HepG2 (cell line): Measurements from ENCODE around the gene EIF4G1. TPM values are rescaled to one million over a fixed set of nuclear protein-coding genes. Genes with fewer than 3 reads are reported as not detected.

Experiments used
- ATAC-seq: fragments of 200-7000 bp; cut with Tn5 transposase; 3 replicates; pipeline ENCODE4 v1.9.1; 2020; ENCODE audit warnings: mild to moderate bottlenecking, moderate library complexity
- BruUV-seq: library from RNA; stranded (reverse); fragments of 400-500 nt; replicated peaks from 2 replicates; lab custom pipeline; 2021; lab: Mats Ljungman, UMichigan
- CTCF ChIA-PET: fragments of 300-600 bp; formaldehyde crosslinking; extraction: SDS; loops from one replicate; lab custom pipeline; 2021; ENCODE audit warnings: low total read pairs, inconsistent platforms, low intra/inter-chr PET ratio; lab: Yijun Ruan, JAX
- POLR2A ChIA-PET: fragments of 350-600 bp; sonication (Branson Sonifier 250); formaldehyde crosslinking; loops from one replicate; lab custom pipeline; 2020; ENCODE audit warnings: antibody characterized with exemption, inconsistent platforms; lab: Yijun Ruan, JAX
- DNase-seq: peaks from one replicate; pipeline ENCODE4 v3.0.0-alpha.2; 2015; ENCODE audit warnings: low spot score
- FAIRE-seq: peaks from 3 replicates; lab custom pipeline; 2011; peaks lifted over from hg19 to GRCh38; lab: Jason Lieb, UNC
- H2AFZ ChIP-seq: one replicate; pipeline ENCODE4 v1.6.1; 2011; ENCODE audit warnings: low read length, inconsistent platforms
- H3K27ac ChIP-seq: fragments of 300-600 bp; 3 replicates; pipeline ENCODE4 v1.8.0; 2011; ENCODE audit warnings: mixed run types, mild to moderate bottlenecking, mixed read lengths, low read length, inconsistent platforms; ENCODE audit not compliant: insufficient read depth; ENCODE audit errors: extremely low read length
- H3K27me3 ChIP-seq, 2 experiments: fragments of 200-600 bp in 1 of 2; 2 replicates in 1 of 2; 3 replicates in 1 of 2; pipeline versions ENCODE4 v1.6.0 to v1.8.0; 2011; ENCODE audit warnings: low read length in 2 of 2, mild to moderate bottlenecking in 2 of 2, moderate library complexity in 2 of 2, inconsistent platforms in 1 of 2; ENCODE audit not compliant: insufficient read depth in 2 of 2, control insufficient read depth in 1 of 2
- H3K36me3 ChIP-seq, 2 experiments: fragments of 200-600 bp in 1 of 2; replicated peaks in 1 of 2; 2 replicates in 1 of 2; 3 replicates in 1 of 2; pipeline versions ENCODE4 v1.5.1 to v1.8.0; 2011; ENCODE audit warnings: low read length in 2 of 2, inconsistent platforms in 1 of 2; ENCODE audit not compliant: insufficient read depth in 2 of 2, control insufficient read depth in 1 of 2
- H3K4me1 ChIP-seq: 2 replicates; pipeline ENCODE4 v1.5.1; 2012; ENCODE audit warnings: low read length, inconsistent platforms; ENCODE audit not compliant: insufficient read depth
- H3K4me2 ChIP-seq: 2 replicates; pipeline ENCODE4 v1.6.0; 2011; ENCODE audit warnings: low read depth, low read length, inconsistent platforms
- H3K4me3 ChIP-seq, 3 experiments: fragments of 200-600 bp in 1 of 3; sonication (generic), shearing (Covaris generic) in 1 of 3; replicated peaks in 1 of 3; 2 replicates each; pipeline ENCODE4 v1.5.1; 2011 to 2016; ENCODE audit warnings: low read length in 3 of 3, inconsistent platforms in 2 of 3, low read depth in 2 of 3, mild to moderate bottlenecking in 2 of 3, control low read depth in 1 of 3, mixed read lengths in 1 of 3; ENCODE audit not compliant: insufficient read depth in 1 of 3
- H3K79me2 ChIP-seq: one replicate; pipeline ENCODE4 v1.6.1; 2011; ENCODE audit warnings: low read length, inconsistent platforms; ENCODE audit not compliant: insufficient read depth
- H3K9ac ChIP-seq: 2 replicates; pipeline ENCODE4 v1.6.0; 2011; ENCODE audit warnings: mild to moderate bottlenecking, low read depth, low read length, inconsistent platforms; ENCODE audit not compliant: insufficient read depth
- H3K9me3 ChIP-seq: 2 replicates; pipeline ENCODE4 v1.5.1; 2012; ENCODE audit warnings: mild to moderate bottlenecking, low read length
- H4K20me1 ChIP-seq: 2 replicates; pipeline ENCODE4 v1.6.0; 2011; ENCODE audit warnings: inconsistent platforms, mild to moderate bottlenecking, low read length, moderate library complexity; ENCODE audit not compliant: insufficient read depth
- AGO2 ChIP-seq: fragments of 200-400 bp; formaldehyde crosslinking; optimal IDR thresholded peaks from 2 replicates; pipeline ENCODE3; 2017; ENCODE audit warnings: mild to moderate bottlenecking, low read depth, low read length, moderate library complexity
- GLMP ChIP-seq: sonication (generic); formaldehyde crosslinking; IDR thresholded peaks from 2 replicates; pipeline ENCODE4 v1.9.0; 2021; ENCODE audit warnings: missing genetic modification reagents, mild to moderate bottlenecking, borderline replicate concordance
- MBD4 ChIP-seq: IDR thresholded peaks from 2 replicates; pipeline ENCODE4 v1.6.1; 2012; ENCODE audit warnings: low read length, inconsistent platforms, borderline replicate concordance
- RBFOX2 ChIP-seq: fragments of 200-400 bp; formaldehyde crosslinking; IDR thresholded peaks from 2 replicates; pipeline ENCODE4 v1.6.1; 2017; ENCODE audit warnings: low read depth, mild to moderate bottlenecking, low read length
- SRSF1 ChIP-seq: fragments of 200-400 bp; formaldehyde crosslinking; optimal IDR thresholded peaks from 2 replicates; pipeline ENCODE3; 2017; ENCODE audit warnings: mild to moderate bottlenecking, low read depth, low read length, moderate library complexity
- ZC3H4 ChIP-seq: sonication (generic); formaldehyde crosslinking; IDR thresholded peaks from 2 replicates; pipeline ENCODE4 v1.4.0; 2020; ENCODE audit warnings: missing genetic modification reagents, borderline replicate concordance
- ZNF280B ChIP-seq: sonication (generic); formaldehyde crosslinking; IDR thresholded peaks from 2 replicates; pipeline ENCODE4 v1.5.0; 2020; ENCODE audit warnings: missing genetic modification reagents, mild to moderate bottlenecking, borderline replicate concordance
- ZNF513 ChIP-seq: sonication (generic); formaldehyde crosslinking; conservative IDR thresholded peaks from 2 replicates; pipeline ENCODE4 v1.5.0; 2020; ENCODE audit warnings: missing genetic modification reagents
- ZNF614 ChIP-seq: IDR thresholded peaks from 2 replicates; pipeline ENCODE4 v1.6.1; 2018; ENCODE audit warnings: missing biosample characterization, missing genetic modification reagents, inconsistent platforms, borderline replicate concordance
- ZNF616 ChIP-seq: sonication (generic); formaldehyde crosslinking; IDR thresholded peaks from 2 replicates; pipeline ENCODE4 v1.5.0; 2020; ENCODE audit warnings: low read depth, mild to moderate bottlenecking, missing genetic modification reagents
- WGBS: methylation state at CpG from one replicate; pipeline ENCODE4 v1.1.6; 2017; ENCODE audit warnings: low lambda C conversion rate; 5-methylcytosine and 5-hydroxymethylcytosine counted together
- in situ Hi-C: cut with HindIII; loops from 2 replicates; pipeline ENCODE4 v1.10.0; 2017; ENCODE audit warnings: low pct_unique_long_range_greater_than_20kb; ENCODE audit not compliant: extremely low pct_ligation_motif_present
- intact Hi-C: fragments of 100-400 bp; cut with micrococcal nuclease; formaldehyde crosslinking; loops from one replicate; pipeline ENCODE4 v1.10.0; 2022; ENCODE audit not compliant: unreplicated experiment
- polyA plus RNA-seq, 8 experiments: library from polyadenylated mRNA; depleted of rRNA in 3 of 8; stranded (reverse) in 7 of 8; unstranded in 1 of 8; fragments of >200 nt; fragmentation: Illumina TruSeq in 4 of 8; extraction: Trizol in 4 of 8; gene quantifications; 2 replicates each; pipeline versions ENCODE4 v1.2.1 to v1.2.3, GENCODE V29; 2011 to 2016; ENCODE audit warnings: low read depth in 4 of 8, missing spikeins in 1 of 8, mixed read lengths in 1 of 8; ENCODE audit not compliant: insufficient read depth in 1 of 8
- total RNA-seq, 5 experiments: library from RNA; depleted of rRNA; stranded (reverse); fragments of >200 nt; fragmentation: Illumina TruSeq; extraction: Trizol; gene quantifications; 2 replicates each; pipeline ENCODE4 v1.2.3, GENCODE V29; 2016; ENCODE audit warnings: low read depth in 1 of 5
- TF ChIP-seq, protein P1 (sequence below): sonication (generic); formaldehyde crosslinking; IDR thresholded peaks from 2 replicates; pipeline ENCODE4 v1.4.0; 2020; ENCODE audit warnings: missing genetic modification reagents
- TF ChIP-seq, protein P2 (sequence below): sonication (generic); formaldehyde crosslinking; IDR thresholded peaks from 2 replicates; pipeline ENCODE4 v1.5.0; 2020; ENCODE audit warnings: mild to moderate bottlenecking, missing genetic modification reagents, borderline replicate concordance

EIF4G1 gene
- total and polyA plus RNA-seq, 2 of the 13 experiments (the other 11 are each of a cell fraction or from before 2014, with no cell fraction given), result 208 to 213 TPM

DNA sequence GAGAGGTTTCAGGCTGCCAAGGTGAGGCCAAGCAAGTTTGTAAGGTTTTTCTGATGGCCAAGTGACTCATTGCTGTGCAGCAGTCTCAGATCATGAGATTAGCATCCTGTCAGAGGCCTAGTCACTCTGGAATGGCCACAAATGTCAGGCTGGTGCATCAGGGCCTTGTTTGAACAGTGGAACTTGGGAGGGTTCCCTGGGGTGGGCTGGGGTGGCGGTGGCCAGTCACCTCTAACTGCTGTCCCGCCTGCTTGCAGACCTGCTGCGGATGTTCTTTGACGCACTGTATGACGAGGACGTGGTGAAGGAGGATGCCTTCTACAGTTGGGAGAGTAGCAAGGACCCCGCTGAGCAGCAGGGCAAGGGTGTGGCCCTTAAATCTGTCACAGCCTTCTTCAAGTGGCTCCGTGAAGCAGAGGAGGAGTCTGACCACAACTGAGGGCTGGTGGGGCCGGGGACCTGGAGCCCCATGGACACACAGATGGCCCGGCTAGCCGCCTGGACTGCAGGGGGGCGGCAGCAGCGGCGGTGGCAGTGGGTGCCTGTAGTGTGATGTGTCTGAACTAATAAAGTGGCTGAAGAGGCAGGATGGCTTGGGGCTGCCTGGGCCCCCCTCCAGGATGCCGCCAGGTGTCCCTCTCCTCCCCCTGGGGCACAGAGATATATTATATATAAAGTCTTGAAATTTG lies 20.2 kb downstream of the EIF4G1 start:
- H3K4me2 ChIP-seq, result no peak overlapping the region
- peaks cover 18% of the 10 kb centered on the region for H3K4me1 ChIP-seq
- no peak overlapping the region for H3K4me3 ChIP-seq
- POLR2A ChIA-PET, result interaction anchor here (1.0 to 1.4 kb wide), 2 partner anchors 11 to 16 kb away, joined by 3 to 5 read pairs; no protein-coding TSS in a partner anchor
- no peak for FAIRE-seq
- H2AFZ ChIP-seq, result no peak overlapping the region
- ATAC-seq, result no peak; the same call in 2 of the 3 replicates
- no peak overlapping the region for H3K27ac ChIP-seq
- peaks cover 16% of the 10 kb centered on the region for H3K79me2 ChIP-seq
- WGBS, result 96% methylated on average over 11 of the region's 15 CpGs
- DNase-seq, result no peak
- no peaks in the 10 kb centered on the region; a peak in 1 of 5 replicates for H3K27me3 ChIP-seq
- H3K9me3 ChIP-seq, result no peaks in the 10 kb centered on the region
- CTCF ChIA-PET, result no interaction called here
- intact Hi-C loops (no loop called here), in situ Hi-C loops (no loop called here)
- H3K9ac ChIP-seq, result no peak overlapping the region
- BruUV-seq, result no TSS peak
- peaks cover 25 to 45% of the 10 kb centered on the region in 2 experiments for H3K36me3 ChIP-seq
- H4K20me1 ChIP-seq, result peaks cover 19% of the 10 kb centered on the region; the same call in 1 of the 2 replicates
- TF ChIP-seq ZC3H4 (CRISPR knock-in tag) (no peak), ZNF280B (CRISPR knock-in tag) (no peak), MBD4 (no peak), ZNF513 (CRISPR knock-in tag) (no peak), GLMP (CRISPR knock-in tag) (no peak), SRSF1 (peak; percentile 38), RBFOX2 (peak; percentile 56), ZNF616 (CRISPR knock-in tag) (no peak), ZNF614 (no peak), AGO2 (peak; percentile 89)
- TF ChIP-seq, protein P1, sequence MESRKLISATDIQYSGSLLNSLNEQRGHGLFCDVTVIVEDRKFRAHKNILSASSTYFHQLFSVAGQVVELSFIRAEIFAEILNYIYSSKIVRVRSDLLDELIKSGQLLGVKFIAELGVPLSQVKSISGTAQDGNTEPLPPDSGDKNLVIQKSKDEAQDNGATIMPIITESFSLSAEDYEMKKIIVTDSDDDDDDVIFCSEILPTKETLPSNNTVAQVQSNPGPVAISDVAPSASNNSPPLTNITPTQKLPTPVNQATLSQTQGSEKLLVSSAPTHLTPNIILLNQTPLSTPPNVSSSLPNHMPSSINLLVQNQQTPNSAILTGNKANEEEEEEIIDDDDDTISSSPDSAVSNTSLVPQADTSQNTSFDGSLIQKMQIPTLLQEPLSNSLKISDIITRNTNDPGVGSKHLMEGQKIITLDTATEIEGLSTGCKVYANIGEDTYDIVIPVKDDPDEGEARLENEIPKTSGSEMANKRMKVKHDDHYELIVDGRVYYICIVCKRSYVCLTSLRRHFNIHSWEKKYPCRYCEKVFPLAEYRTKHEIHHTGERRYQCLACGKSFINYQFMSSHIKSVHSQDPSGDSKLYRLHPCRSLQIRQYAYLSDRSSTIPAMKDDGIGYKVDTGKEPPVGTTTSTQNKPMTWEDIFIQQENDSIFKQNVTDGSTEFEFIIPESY (CRISPR knock-in tag), result peak; percentile 44; the same call in 1 of the 2 replicates
- TF ChIP-seq, protein P2, sequence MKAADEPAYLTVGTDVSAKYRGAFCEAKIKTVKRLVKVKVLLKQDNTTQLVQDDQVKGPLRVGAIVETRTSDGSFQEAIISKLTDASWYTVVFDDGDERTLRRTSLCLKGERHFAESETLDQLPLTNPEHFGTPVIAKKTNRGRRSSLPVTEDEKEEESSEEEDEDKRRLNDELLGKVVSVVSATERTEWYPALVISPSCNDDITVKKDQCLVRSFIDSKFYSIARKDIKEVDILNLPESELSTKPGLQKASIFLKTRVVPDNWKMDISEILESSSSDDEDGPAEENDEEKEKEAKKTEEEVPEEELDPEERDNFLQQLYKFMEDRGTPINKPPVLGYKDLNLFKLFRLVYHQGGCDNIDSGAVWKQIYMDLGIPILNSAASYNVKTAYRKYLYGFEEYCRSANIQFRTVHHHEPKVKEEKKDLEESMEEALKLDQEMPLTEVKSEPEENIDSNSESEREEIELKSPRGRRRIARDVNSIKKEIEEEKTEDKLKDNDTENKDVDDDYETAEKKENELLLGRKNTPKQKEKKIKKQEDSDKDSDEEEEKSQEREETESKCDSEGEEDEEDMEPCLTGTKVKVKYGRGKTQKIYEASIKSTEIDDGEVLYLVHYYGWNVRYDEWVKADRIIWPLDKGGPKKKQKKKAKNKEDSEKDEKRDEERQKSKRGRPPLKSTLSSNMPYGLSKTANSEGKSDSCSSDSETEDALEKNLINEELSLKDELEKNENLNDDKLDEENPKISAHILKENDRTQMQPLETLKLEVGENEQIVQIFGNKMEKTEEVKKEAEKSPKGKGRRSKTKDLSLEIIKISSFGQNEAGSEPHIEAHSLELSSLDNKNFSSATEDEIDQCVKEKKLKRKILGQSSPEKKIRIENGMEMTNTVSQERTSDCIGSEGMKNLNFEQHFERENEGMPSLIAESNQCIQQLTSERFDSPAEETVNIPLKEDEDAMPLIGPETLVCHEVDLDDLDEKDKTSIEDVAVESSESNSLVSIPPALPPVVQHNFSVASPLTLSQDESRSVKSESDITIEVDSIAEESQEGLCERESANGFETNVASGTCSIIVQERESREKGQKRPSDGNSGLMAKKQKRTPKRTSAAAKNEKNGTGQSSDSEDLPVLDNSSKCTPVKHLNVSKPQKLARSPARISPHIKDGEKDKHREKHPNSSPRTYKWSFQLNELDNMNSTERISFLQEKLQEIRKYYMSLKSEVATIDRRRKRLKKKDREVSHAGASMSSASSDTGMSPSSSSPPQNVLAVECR (CRISPR knock-in tag), result no peak
